GM10266 (cell line): ENCODE results near the gene NF2.

Source experiments
- DNase-seq: peaks from one replicate; pipeline ENCODE4 v3.0.0; 2012; ENCODE audit errors: extremely low spot score
- CTCF ChIP-seq: IDR thresholded peaks from 2 replicates; pipeline ENCODE4 v1.5.1; 2012; ENCODE audit warnings: mild to moderate bottlenecking, low read depth; ENCODE audit not compliant: control insufficient read depth, insufficient read depth; ENCODE audit errors: missing control alignments

The NF2 gene

DNA sequence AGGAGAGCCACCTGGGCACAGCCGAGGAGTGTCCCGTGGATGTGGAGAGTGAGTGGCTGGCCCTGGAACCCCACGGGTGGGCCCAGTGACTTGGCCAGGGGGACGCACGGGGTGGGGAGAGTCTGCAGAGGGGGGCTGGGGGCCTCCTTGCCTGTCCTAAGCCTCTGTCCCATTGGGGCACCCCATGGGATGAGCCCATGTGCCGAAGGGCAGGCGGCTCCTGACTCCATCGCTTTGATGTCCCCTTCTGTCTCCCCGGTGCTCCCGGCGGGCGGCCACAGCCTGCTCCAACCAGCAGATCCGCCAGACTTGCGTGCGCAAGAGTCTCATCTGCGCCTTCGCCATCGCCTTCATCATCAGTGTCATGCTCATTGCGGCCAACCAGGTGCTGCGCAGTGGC lies 125.7 kb downstream of the NF2 start:
- no peak for DNase-seq
- TF ChIP-seq CTCF: no peak

- DNase-seq: no peak
- TF ChIP-seq CTCF: no peak
Measured at GRCh38 chr22:29731058-29731850, 127.8 kb downstream of the NF2 start.

DNA sequence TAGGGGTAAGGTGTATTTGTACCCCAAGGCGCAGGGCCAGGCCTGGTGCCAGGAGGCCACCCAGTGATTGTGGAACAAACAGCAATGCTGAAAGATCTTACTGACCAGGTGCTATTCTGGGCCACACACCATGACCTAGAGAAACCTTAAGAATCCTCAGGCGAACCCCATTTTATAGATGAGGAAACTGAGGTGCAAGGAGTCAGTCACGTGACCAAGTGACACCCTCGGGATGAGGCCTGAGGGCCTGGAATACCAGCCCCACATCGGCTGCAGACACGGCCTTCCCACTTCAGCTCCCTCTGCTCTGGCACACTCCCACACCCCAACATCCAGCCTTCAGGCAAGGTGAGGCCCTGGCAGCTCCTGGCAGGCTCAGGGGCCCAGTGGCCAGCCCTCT lies 129.4 kb downstream of the NF2 start:
- no peak for DNase-seq
- no peak for TF ChIP-seq CTCF

- no peak for DNase-seq
- TF ChIP-seq CTCF: no peak
Measured at GRCh38 chr22:29733362-29734201, 130.1 kb downstream of the NF2 start.

- TF ChIP-seq CTCF: no peak
- DNase-seq: no peak
Measured at GRCh38 chr22:29734406-29734805, 131.0 kb downstream of the NF2 start.

DNA sequence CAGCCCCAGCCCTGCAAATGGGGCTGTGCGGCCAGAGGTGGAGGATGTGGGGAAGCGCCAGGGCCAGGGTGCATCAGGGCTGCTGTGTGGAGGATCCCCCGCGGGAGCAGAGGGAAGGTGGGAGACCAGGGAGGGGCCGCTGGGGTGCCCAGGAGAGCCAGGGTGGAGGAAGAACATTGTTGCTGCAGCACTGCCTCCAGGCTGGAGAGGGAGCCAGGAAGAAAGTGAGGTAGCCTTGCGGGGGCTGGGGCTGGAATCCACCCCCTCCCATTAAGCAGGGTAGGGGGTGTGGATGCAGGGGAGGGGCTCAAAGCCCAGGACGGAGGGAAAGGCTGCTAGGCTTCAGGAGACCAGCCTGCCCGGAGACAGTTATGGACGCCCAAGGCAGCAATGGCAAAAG lies 131.4 kb downstream of the NF2 start:
- no peak for DNase-seq
- no peak for TF ChIP-seq CTCF

- DNase-seq: no peak
- no peak for TF ChIP-seq CTCF
Measured at GRCh38 chr22:29735416-29735815, 132.0 kb downstream of the NF2 start.
